Measurements from ENCODE around the gene NUDT15. TPM values are rescaled to one million over a fixed set of nuclear protein-coding genes. Genes with fewer than 3 reads are reported as not detected.

The NUDT15 gene
- polyA plus RNA-seq, 1 of the 3 experiments (the other 2 are of a cell fraction) = 11.9 TPM

DNA sequence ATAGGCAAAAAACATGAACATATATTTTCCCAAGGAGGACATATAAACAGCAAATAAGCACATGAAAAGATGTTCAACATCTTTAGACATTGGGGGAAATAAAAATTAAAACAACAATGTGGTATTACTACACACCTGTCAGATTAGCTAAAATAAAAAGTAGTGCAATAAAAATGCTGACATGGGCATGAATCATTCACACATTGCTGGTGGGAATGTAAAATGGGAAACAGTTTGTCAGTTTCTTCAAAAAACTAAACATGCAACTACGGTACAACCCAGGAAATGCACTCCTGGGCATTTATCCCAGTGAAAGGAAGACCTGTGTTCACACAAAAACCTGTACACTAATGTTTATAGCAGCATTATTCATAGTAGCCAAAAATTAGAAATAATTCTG lies 31.1 kb upstream of the NUDT15 start:
- DNase-seq = no peak
- 88% methylated on average over 1 of the region's 1 CpG for WGBS (ENCODE audit: low lambda C conversion rate)

DNA sequence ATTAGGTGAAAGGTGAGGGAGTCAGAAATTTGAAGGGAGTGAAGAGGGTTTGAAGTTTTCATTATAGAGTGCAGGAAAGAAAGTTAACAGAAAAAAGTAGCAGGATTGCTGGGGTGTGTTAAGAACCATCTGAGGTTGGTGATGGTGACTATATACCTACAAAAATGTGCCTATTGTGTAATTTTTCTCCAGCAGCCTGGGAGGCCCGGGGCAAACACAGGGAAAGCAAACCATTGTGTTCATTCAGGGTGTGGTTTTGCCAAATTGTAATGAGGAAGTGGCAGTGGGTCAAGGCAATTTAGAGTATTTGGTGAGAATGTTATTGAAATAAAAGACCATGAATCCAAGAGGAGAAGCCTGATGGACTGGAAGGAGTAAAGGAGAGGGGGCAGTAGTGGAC lies 28.2 kb upstream of the NUDT15 start:
- no peaks in the 10 kb centered on the region for H3K9me3 ChIP-seq
- H3K27ac ChIP-seq (ENCODE audit: low read depth in 2 of 2, low read length in 1 of 2) = no peak overlapping the region
- H3K9ac ChIP-seq = no peak overlapping the region
- no peaks in the 10 kb centered on the region for H3K79me2 ChIP-seq (ENCODE audit: insufficient read depth)
- H3K4me3 ChIP-seq (ENCODE audit: low read depth in 2 of 2, low read length in 1 of 2) = no peak overlapping the region
- no peak overlapping the region for H3K4me2 ChIP-seq
- ChIA-PET CTCF (no interaction called here), POLR2A (no interaction called here)
- 48% methylated on average over 1 of the region's 1 CpG for WGBS (ENCODE audit: low lambda C conversion rate)
- no peaks in the 10 kb centered on the region for H3F3A ChIP-seq (replicated peaks; ENCODE audit: insufficient read depth)
- no peaks in the 10 kb centered on the region for H3K9me2 ChIP-seq
- H3K36me3 ChIP-seq (replicated peaks in 1 of 2; ENCODE audit: control insufficient read depth in 1 of 2, insufficient read depth in 2 of 2, low read length in 1 of 2) = no peaks in the 10 kb centered on the region
- no peaks in the 10 kb centered on the region for H3K4me1 ChIP-seq (ENCODE audit: control insufficient read depth in 1 of 2, insufficient read depth in 2 of 2, low read depth in 1 of 2, low read length in 1 of 2)
- no peaks in the 10 kb centered on the region for H3K27me3 ChIP-seq (ENCODE audit: insufficient read depth)
- no peaks in the 10 kb centered on the region for H4K20me1 ChIP-seq (ENCODE audit: insufficient read depth)
- no peak for DNase-seq
- no peak for TF ChIP-seq NFIC (IDR thresholded peaks at IDR 0.05; ENCODE audit: borderline replicate concordance)
- no peak for TF ChIP-seq USF2 (IDR thresholded peaks at IDR 0.05; ENCODE audit: borderline replicate concordance, low read depth, low read length)
- TF ChIP-seq POLR2AphosphoS5 (IDR thresholded peaks at IDR 0.05; ENCODE audit: low read depth, low read length) = no peak
- TF ChIP-seq FOSL2 (IDR thresholded peaks at IDR 0.05; ENCODE audit: borderline replicate concordance, low read depth) = no peak
- no peak for TF ChIP-seq RFX5 (IDR thresholded peaks at IDR 0.05; ENCODE audit: low read length)
- no peak overlapping the region for H2AFZ ChIP-seq (ENCODE audit: low read depth)

More for the DNA sequence above, 31.1 kb upstream of the NUDT15 start:
- Histone ChIP-seq H3K27ac (ENCODE audit: low read depth in 2 of 2, low read length in 1 of 2) (no peak overlapping the region), H3K9me3 (no peaks in the 10 kb centered on the region), H3K4me1 (ENCODE audit: control insufficient read depth in 1 of 2, insufficient read depth in 2 of 2, low read depth in 1 of 2, low read length in 1 of 2) (peaks cover 0 to 3% of the 10 kb centered on the region in 2 experiments; a peak in 1 of 4 replicates), H3F3A (replicated peaks; ENCODE audit: insufficient read depth) (no peaks in the 10 kb centered on the region), H3K79me2 (ENCODE audit: insufficient read depth) (no peaks in the 10 kb centered on the region), H3K9ac (no peak overlapping the region), H3K4me2 (no peak overlapping the region), H4K20me1 (ENCODE audit: insufficient read depth) (no peaks in the 10 kb centered on the region), H3K4me3 (ENCODE audit: low read depth in 2 of 2, low read length in 1 of 2) (no peak overlapping the region), H3K27me3 (ENCODE audit: insufficient read depth) (no peaks in the 10 kb centered on the region), H3K36me3 (replicated peaks in 1 of 2; ENCODE audit: control insufficient read depth in 1 of 2, insufficient read depth in 2 of 2, low read length in 1 of 2) (no peaks in the 10 kb centered on the region), H3K9me2 (no peaks in the 10 kb centered on the region), H2AFZ (ENCODE audit: low read depth) (no peak overlapping the region)
- ChIA-PET CTCF (interaction anchor here (0.6 to 1.4 kb wide), 2 partner anchors 31 to 34 kb away, joined by 3 to 6 read pairs; partner anchors contain the start of gene NUDT15), POLR2A (no interaction called here)
- no peak for TF ChIP-seq RFX5 (IDR thresholded peaks at IDR 0.05; ENCODE audit: low read length)

- POLR2A ChIA-PET = no interaction called here
- 81% methylated on average over 3 of the region's 4 CpGs for WGBS (ENCODE audit: low lambda C conversion rate)
- TF ChIP-seq FOSL2 (IDR thresholded peaks at IDR 0.05; ENCODE audit: borderline replicate concordance, low read depth) (no peak), EP300 (IDR thresholded peaks at IDR 0.05; ENCODE audit: borderline replicate concordance in 1 of 2, low read depth in 1 of 2, low read length in 1 of 2) (no peak), RCOR1 (IDR thresholded peaks at IDR 0.05; ENCODE audit: low read length) (no peak), IRF3 (IDR thresholded peaks at IDR 0.05; ENCODE audit: low read depth, low read length) (no peak), TCF12 (IDR thresholded peaks at IDR 0.05) (no peak), NRF1 (IDR thresholded peaks at IDR 0.05; ENCODE audit: low read depth, low read length) (no peak), SIN3A (IDR thresholded peaks at IDR 0.05; ENCODE audit: borderline replicate concordance, low read depth, low read length) (no peak), FOXM1 (IDR thresholded peaks at IDR 0.05; ENCODE audit: low read depth) (no peak), ZBTB33 (IDR thresholded peaks at IDR 0.05; ENCODE audit: borderline replicate concordance, low read depth) (no peak), YY1 (IDR thresholded peaks at IDR 0.05; ENCODE audit: low read depth) (no peak), EZH2phosphoT487 (IDR thresholded peaks at IDR 0.05; ENCODE audit: borderline replicate concordance, low read depth) (no peak), POLR2AphosphoS5 (IDR thresholded peaks at IDR 0.05; ENCODE audit: low read depth, low read length) (no peak), TEAD4 (IDR thresholded peaks at IDR 0.05; ENCODE audit: borderline replicate concordance, insufficient read depth) (no peak)
- TF ChIP-seq, protein P1, sequence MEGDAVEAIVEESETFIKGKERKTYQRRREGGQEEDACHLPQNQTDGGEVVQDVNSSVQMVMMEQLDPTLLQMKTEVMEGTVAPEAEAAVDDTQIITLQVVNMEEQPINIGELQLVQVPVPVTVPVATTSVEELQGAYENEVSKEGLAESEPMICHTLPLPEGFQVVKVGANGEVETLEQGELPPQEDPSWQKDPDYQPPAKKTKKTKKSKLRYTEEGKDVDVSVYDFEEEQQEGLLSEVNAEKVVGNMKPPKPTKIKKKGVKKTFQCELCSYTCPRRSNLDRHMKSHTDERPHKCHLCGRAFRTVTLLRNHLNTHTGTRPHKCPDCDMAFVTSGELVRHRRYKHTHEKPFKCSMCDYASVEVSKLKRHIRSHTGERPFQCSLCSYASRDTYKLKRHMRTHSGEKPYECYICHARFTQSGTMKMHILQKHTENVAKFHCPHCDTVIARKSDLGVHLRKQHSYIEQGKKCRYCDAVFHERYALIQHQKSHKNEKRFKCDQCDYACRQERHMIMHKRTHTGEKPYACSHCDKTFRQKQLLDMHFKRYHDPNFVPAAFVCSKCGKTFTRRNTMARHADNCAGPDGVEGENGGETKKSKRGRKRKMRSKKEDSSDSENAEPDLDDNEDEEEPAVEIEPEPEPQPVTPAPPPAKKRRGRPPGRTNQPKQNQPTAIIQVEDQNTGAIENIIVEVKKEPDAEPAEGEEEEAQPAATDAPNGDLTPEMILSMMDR (IDR thresholded peaks at IDR 0.05) = no peak
These were observed 26.8 kb upstream of the NUDT15 start for GRCh38 chr13:48010698-48011097.

More at GRCh38 chr13:48010698-48011097, 26.8 kb upstream of the NUDT15 start:
- Histone ChIP-seq H3K4me2 (no peak overlapping the region), H3K4me1 (ENCODE audit: control insufficient read depth in 1 of 2, insufficient read depth in 2 of 2, low read depth in 1 of 2, low read length in 1 of 2) (no peaks in the 10 kb centered on the region), H3K27ac (ENCODE audit: low read depth in 2 of 2, low read length in 1 of 2) (no peak overlapping the region), H3K36me3 (replicated peaks in 1 of 2; ENCODE audit: control insufficient read depth in 1 of 2, insufficient read depth in 2 of 2, low read length in 1 of 2) (no peaks in the 10 kb centered on the region), H2AFZ (ENCODE audit: low read depth) (no peak overlapping the region), H3K9ac (no peak overlapping the region), H3K9me2 (no peaks in the 10 kb centered on the region), H4K20me1 (ENCODE audit: insufficient read depth) (no peaks in the 10 kb centered on the region), H3K9me3 (no peaks in the 10 kb centered on the region), H3K79me2 (ENCODE audit: insufficient read depth) (no peaks in the 10 kb centered on the region), H3K27me3 (ENCODE audit: insufficient read depth) (no peaks in the 10 kb centered on the region), H3K4me3 (ENCODE audit: low read depth in 2 of 2, low read length in 1 of 2) (no peak overlapping the region), H3F3A (replicated peaks; ENCODE audit: insufficient read depth) (no peaks in the 10 kb centered on the region)
- CTCF ChIA-PET = no interaction called here
- DNase-seq = no peak
